ENCODE results near the gene FBXO36. TPM values are rescaled to one million over a fixed set of nuclear protein-coding genes. Genes with fewer than 3 reads are reported as not detected.

Gene FBXO36
- total RNA-seq, 1 donor from 2014 or later: 13.1 TPM

DNA sequence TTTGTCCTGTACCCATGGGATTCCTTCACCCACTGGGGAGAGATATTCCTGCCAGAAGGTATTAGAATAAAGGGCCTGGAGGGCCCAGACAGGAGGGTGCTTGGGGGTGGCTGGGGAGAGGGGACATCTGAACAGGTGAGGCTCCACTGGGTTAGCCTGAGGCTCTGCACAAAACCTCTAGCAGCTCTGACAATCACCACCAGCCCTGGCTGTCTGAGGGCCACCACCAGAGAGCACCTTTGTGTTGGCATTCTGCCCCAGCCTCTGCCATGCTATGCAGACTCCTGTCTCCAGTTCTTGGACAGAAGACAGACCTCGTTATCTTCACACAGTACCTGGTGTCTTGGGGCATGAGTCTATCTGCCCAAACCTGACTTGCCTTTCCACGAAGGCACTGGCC is 121.2 kb downstream of the FBXO36 start:
- Histone ChIP-seq H4K20me1 (ENCODE audit: low read depth) (no peaks in the 10 kb centered on the region), H3K4me1 (no peaks in the 10 kb centered on the region), H3K27ac (no peak overlapping the region), H3K9ac (no peak overlapping the region), H3F3A (ENCODE audit: low read depth) (no peaks in the 10 kb centered on the region), H2AFZ (replicated peaks) (no peak overlapping the region), H3K27me3 (no peaks in the 10 kb centered on the region), H3K4me3 (no peak overlapping the region), H3K4me2 (no peak overlapping the region), H3K9me3 (ENCODE audit: low read depth) (no peaks in the 10 kb centered on the region), H3K36me3 (no peaks in the 10 kb centered on the region), H3K79me2 (ENCODE audit: low read depth) (no peaks in the 10 kb centered on the region)
- Mint-ChIP-seq H3K4me3 (no peak overlapping the region), H3K27ac (no peak overlapping the region), H3K36me3 (peaks cover 20% of the 10 kb centered on the region), H3K9me3 (no peaks in the 10 kb centered on the region), H3K4me1 (no peaks in the 10 kb centered on the region), H3K27me3 (ENCODE audit: insufficient read depth, low read depth) (no peaks in the 10 kb centered on the region)
- DNase-seq (ENCODE audit: low spot score): no peak
- no peak for TF ChIP-seq EZH2phosphoT487 (IDR thresholded peaks at IDR 0.05)
- TF ChIP-seq EZH2 (IDR thresholded peaks at IDR 0.05): no peak
- TF ChIP-seq, protein P1, sequence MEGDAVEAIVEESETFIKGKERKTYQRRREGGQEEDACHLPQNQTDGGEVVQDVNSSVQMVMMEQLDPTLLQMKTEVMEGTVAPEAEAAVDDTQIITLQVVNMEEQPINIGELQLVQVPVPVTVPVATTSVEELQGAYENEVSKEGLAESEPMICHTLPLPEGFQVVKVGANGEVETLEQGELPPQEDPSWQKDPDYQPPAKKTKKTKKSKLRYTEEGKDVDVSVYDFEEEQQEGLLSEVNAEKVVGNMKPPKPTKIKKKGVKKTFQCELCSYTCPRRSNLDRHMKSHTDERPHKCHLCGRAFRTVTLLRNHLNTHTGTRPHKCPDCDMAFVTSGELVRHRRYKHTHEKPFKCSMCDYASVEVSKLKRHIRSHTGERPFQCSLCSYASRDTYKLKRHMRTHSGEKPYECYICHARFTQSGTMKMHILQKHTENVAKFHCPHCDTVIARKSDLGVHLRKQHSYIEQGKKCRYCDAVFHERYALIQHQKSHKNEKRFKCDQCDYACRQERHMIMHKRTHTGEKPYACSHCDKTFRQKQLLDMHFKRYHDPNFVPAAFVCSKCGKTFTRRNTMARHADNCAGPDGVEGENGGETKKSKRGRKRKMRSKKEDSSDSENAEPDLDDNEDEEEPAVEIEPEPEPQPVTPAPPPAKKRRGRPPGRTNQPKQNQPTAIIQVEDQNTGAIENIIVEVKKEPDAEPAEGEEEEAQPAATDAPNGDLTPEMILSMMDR (IDR thresholded peaks at IDR 0.05): no peak

DNA sequence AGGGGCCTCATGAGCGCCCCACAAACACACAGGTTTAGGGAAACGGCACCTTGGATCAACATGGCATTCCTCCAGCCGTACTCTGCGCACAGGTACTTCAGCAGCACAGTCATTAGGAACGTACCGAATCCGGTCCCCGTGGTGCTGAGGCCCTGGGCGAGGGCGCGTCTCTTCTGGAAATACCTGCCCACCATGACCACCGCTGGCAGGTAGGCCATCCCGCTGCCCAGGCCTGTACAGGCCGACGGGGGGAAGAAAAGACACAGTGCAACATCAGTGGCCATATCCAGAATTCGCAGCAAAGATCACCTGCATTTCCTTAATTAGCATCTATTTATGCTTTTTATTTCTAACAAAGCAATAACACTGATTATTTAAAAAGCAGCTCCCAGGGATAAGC is 124.2 kb downstream of the FBXO36 start:
- Histone ChIP-seq H3K79me2 (ENCODE audit: low read depth) (no peaks in the 10 kb centered on the region), H4K20me1 (ENCODE audit: low read depth) (no peaks in the 10 kb centered on the region), H3F3A (ENCODE audit: low read depth) (no peaks in the 10 kb centered on the region), H3K9ac (no peak overlapping the region), H3K4me2 (no peak overlapping the region), H3K4me1 (no peaks in the 10 kb centered on the region), H3K9me3 (ENCODE audit: low read depth) (no peaks in the 10 kb centered on the region), H3K36me3 (no peaks in the 10 kb centered on the region), H2AFZ (replicated peaks) (no peak overlapping the region), H3K27ac (no peak overlapping the region), H3K27me3 (no peaks in the 10 kb centered on the region), H3K4me3 (no peak overlapping the region)
- no peaks in the 10 kb centered on the region for H3K9me3 Mint-ChIP-seq
- DNase-seq (ENCODE audit: low spot score): no peak
- H3K27me3 Mint-ChIP-seq (ENCODE audit: insufficient read depth, low read depth): no peaks in the 10 kb centered on the region
- H3K4me1 Mint-ChIP-seq: no peaks in the 10 kb centered on the region
- H3K36me3 Mint-ChIP-seq: peaks cover 18% of the 10 kb centered on the region
- no peak overlapping the region for H3K27ac Mint-ChIP-seq
- no peak overlapping the region for H3K4me3 Mint-ChIP-seq
- no peak for TF ChIP-seq EZH2phosphoT487 (IDR thresholded peaks at IDR 0.05)
- no peak for TF ChIP-seq EZH2 (IDR thresholded peaks at IDR 0.05)
- TF ChIP-seq, protein P1 (IDR thresholded peaks at IDR 0.05): no peak

GRCh38 chr2:230048010-230048671 is 125.8 kb downstream of the FBXO36 start:
- no peak overlapping the region for H3K9ac ChIP-seq
- H3F3A ChIP-seq (ENCODE audit: low read depth): no peaks in the 10 kb centered on the region
- H3K9me3 ChIP-seq (ENCODE audit: low read depth): no peaks in the 10 kb centered on the region
- peaks cover 13% of the 10 kb centered on the region for H3K36me3 Mint-ChIP-seq
- H3K4me3 ChIP-seq: no peak overlapping the region
- H3K4me3 Mint-ChIP-seq: no peak overlapping the region
- peaks cover 4% of the 10 kb centered on the region for H3K27me3 Mint-ChIP-seq (ENCODE audit: insufficient read depth, low read depth)
- no peaks in the 10 kb centered on the region for H3K4me1 ChIP-seq
- H3K27me3 ChIP-seq: no peaks in the 10 kb centered on the region
- no peaks in the 10 kb centered on the region for H3K4me1 Mint-ChIP-seq
- H3K4me2 ChIP-seq: no peak overlapping the region
- no peaks in the 10 kb centered on the region for H3K79me2 ChIP-seq (ENCODE audit: low read depth)
- no peak for DNase-seq (ENCODE audit: low spot score)
- no peak for TF ChIP-seq EZH2phosphoT487 (IDR thresholded peaks at IDR 0.05)
- TF ChIP-seq, protein P1 (IDR thresholded peaks at IDR 0.05): no peak
- TF ChIP-seq EZH2 (IDR thresholded peaks at IDR 0.05): no peak
- no peak overlapping the region for H2AFZ ChIP-seq (replicated peaks)
- no peak overlapping the region for H3K27ac ChIP-seq
- H4K20me1 ChIP-seq (ENCODE audit: low read depth): no peaks in the 10 kb centered on the region
- H3K36me3 ChIP-seq: no peaks in the 10 kb centered on the region
- H3K27ac Mint-ChIP-seq: no peak overlapping the region
- H3K9me3 Mint-ChIP-seq: no peaks in the 10 kb centered on the region
